WTC11 (cell line): ENCODE measurements around the gene MT1H. TPM values are rescaled to one million over a fixed set of nuclear protein-coding genes. Genes with fewer than 3 reads are reported as not detected.

Experiments used
- ATAC-seq: fragments of 200-7000 bp; cut with Tn5 transposase; 2 replicates; pipeline ENCODE4 v1.10.0; 2021; ENCODE audit warnings: mild to moderate bottlenecking, moderate library complexity
- CTCF ChIA-PET: fragments of 300-600 bp; sonication (Branson Sonifier 250); formaldehyde crosslinking; loops from one replicate; lab custom pipeline; 2021; ENCODE audit warnings: antibody characterized with exemption; lab: Charles Lee
- POLR2A ChIA-PET: fragments of 350-600 bp; sonication (Branson Sonifier 250); formaldehyde crosslinking; loops from one replicate; lab custom pipeline; 2021; ENCODE audit warnings: antibody characterized with exemption; lab: Charles Lee
- DNase-seq: peaks from one replicate; pipeline ENCODE4 v3.0.0; 2021; ENCODE audit warnings: low spot score
- H3K27ac Mint-ChIP-seq: 2 replicates; pipeline ENCODE4 v1.8.0; 2021; ENCODE audit warnings: mixed read lengths
- H3K27me3 Mint-ChIP-seq: 2 replicates; pipeline ENCODE4 v1.8.0; 2021; ENCODE audit warnings: low read depth, mild to moderate bottlenecking, moderate library complexity, mixed read lengths
- H3K36me3 Mint-ChIP-seq: 2 replicates; pipeline ENCODE4 v1.8.0; 2021; ENCODE audit warnings: mixed read lengths
- H3K4me1 Mint-ChIP-seq: 2 replicates; pipeline ENCODE4 v1.8.0; 2022; ENCODE audit warnings: mixed read lengths
- H3K4me3 Mint-ChIP-seq: 2 replicates; pipeline ENCODE4 v1.8.0; 2021; ENCODE audit warnings: mild to moderate bottlenecking, moderate library complexity, mixed read lengths
- H3K9me3 Mint-ChIP-seq: 2 replicates; pipeline ENCODE4 v1.8.0; 2021; ENCODE audit warnings: mixed read lengths
- ATF3 ChIP-seq: sonication (generic); formaldehyde crosslinking; conservative IDR thresholded peaks from 2 replicates; pipeline ENCODE4 v1.8.1; 2022; ENCODE audit warnings: mild to moderate bottlenecking, missing genetic modification reagents
- FOXK1 ChIP-seq: sonication (generic); formaldehyde crosslinking; IDR thresholded peaks from 2 replicates; pipeline ENCODE4 v1.8.0; 2022; ENCODE audit warnings: mild to moderate bottlenecking, moderate library complexity, missing genetic modification reagents
- GTF2I ChIP-seq: fragments of 250-450 bp; sonication (Bioruptor Pico); conservative IDR thresholded peaks from 2 replicates; pipeline ENCODE4 v1.4.0; 2021; ENCODE audit warnings: mild to moderate bottlenecking
- MLX ChIP-seq: sonication (generic); formaldehyde crosslinking; IDR thresholded peaks from 2 replicates; pipeline ENCODE4 v1.8.1; 2023; ENCODE audit warnings: mild to moderate bottlenecking, missing genetic modification reagents, moderate library complexity
- RELA ChIP-seq: sonication (generic); formaldehyde crosslinking; IDR thresholded peaks from 2 replicates; pipeline ENCODE4 v1.8.1; 2022; ENCODE audit warnings: missing genetic modification reagents, mild to moderate bottlenecking, borderline replicate concordance
- SP1 ChIP-seq: sonication (generic); formaldehyde crosslinking; conservative IDR thresholded peaks from 2 replicates; pipeline ENCODE4 v1.8.1; 2022; ENCODE audit warnings: missing genetic modification reagents
- TCF7 ChIP-seq: sonication (generic); formaldehyde crosslinking; IDR thresholded peaks from 2 replicates; pipeline ENCODE4 v1.8.0; 2022; ENCODE audit warnings: mild to moderate bottlenecking, low read depth, missing genetic modification reagents, moderate library complexity
- ZBTB43 ChIP-seq: sonication (generic); formaldehyde crosslinking; IDR thresholded peaks from 2 replicates; pipeline ENCODE4 v1.8.1; 2023; ENCODE audit warnings: mild to moderate bottlenecking, missing genetic modification reagents
- ZNF532 ChIP-seq: fragments of 250-450 bp; sonication (Bioruptor Pico); IDR thresholded peaks from 2 replicates; pipeline ENCODE4 v1.9.0; 2021; ENCODE audit warnings: mild to moderate bottlenecking, borderline replicate concordance
- total RNA-seq: library from RNA; stranded (reverse); gene quantifications from 3 replicates; pipeline ENCODE4 v1.2.3, GENCODE V29; 2021

The MT1H gene
- total RNA-seq, 1 experiment from 2014 or later, result 122 TPM

DNA sequence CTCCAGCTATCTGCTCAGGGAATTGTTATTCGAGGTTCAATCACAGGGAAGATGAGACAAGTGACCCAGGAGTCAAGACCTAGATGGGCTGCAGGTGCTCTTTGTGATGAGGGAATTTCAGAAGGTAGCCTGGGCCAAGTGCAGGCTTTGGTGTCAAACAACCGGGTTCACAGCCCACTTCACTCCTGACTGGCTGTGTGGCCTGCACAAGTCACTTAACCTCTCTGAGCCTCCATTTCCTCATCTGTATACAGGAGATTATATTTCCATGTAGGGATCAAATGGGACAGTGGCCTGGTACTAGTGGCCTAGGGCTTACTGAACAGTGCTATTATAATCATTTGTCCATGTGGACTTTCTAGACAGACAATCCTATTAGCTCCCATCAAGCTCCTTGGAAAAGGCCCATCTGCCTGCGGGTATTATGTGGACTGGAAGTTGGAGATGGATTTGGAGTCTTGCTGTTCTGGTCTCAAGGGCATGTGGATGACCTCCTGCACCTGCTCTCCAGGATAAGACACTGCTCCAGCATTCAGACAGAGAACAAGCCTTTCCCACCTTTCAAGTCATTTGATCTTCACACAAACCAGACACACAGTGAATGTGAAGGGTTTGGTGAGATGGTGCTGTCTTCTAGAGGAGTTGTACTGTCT, 9.6 kb downstream of the MT1H start (continued):
- TF ChIP-seq ZNF532 (CRISPR knock-in tag), result no peak
- no peak for TF ChIP-seq RELA (CRISPR knock-in tag)

DNA sequence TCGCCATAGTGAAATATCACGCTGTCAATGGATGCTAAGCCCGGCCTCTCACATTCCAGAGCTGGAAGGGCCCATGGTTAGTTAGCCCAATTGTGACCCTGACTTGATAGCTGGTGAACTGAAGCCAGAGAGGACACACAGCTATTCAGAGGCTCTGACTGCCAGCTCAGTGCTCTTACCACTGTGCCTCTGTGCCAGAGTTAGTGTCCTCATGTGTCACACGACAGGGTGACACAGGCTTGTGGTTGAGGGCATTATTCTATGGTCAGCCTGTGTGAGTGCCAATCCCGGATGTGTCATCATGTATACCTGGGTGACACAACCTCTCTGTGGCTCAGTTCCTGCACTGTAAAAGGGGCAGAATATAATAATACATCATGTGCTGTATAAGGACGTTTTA, 10.2 kb downstream of the MT1H start:
- POLR2A ChIA-PET, result interaction anchor here (1.0 kb wide), 1 partner anchor 55 kb away, joined by 3 read pairs; no protein-coding TSS in a partner anchor
- peaks cover 61% of the 10 kb centered on the region for H3K4me1 Mint-ChIP-seq
- H3K9me3 Mint-ChIP-seq, result no peaks in the 10 kb centered on the region
- no peak overlapping the region for H3K27ac Mint-ChIP-seq
- DNase-seq (no peak), ATAC-seq (no peak)
- peaks cover 15% of the 10 kb centered on the region; the same call in 1 of the 2 replicates for H3K36me3 Mint-ChIP-seq
- H3K4me3 Mint-ChIP-seq, result no peak overlapping the region
- CTCF ChIA-PET, result interaction anchor here (3.5 kb wide), 1 partner anchor 22 kb away, joined by 14 read pairs; no protein-coding TSS in a partner anchor
- TF ChIP-seq ZBTB43 (CRISPR knock-in tag), result no peak
- TF ChIP-seq ZNF532 (CRISPR knock-in tag), result no peak
- no peak for TF ChIP-seq SP1 (CRISPR knock-in tag)
- no peak for TF ChIP-seq GTF2I (CRISPR knock-in tag)
- no peak for TF ChIP-seq FOXK1 (CRISPR knock-in tag)
- no peak for TF ChIP-seq ATF3 (CRISPR knock-in tag)
- no peak for TF ChIP-seq TCF7 (CRISPR knock-in tag)
- no peak for TF ChIP-seq MLX
- TF ChIP-seq, all 79 proteins: peak for 0
- H3K27me3 Mint-ChIP-seq, result peaks cover 25% of the 10 kb centered on the region
